ENCODE measurements around the gene SHISA6.

The SHISA6 gene

DNA sequence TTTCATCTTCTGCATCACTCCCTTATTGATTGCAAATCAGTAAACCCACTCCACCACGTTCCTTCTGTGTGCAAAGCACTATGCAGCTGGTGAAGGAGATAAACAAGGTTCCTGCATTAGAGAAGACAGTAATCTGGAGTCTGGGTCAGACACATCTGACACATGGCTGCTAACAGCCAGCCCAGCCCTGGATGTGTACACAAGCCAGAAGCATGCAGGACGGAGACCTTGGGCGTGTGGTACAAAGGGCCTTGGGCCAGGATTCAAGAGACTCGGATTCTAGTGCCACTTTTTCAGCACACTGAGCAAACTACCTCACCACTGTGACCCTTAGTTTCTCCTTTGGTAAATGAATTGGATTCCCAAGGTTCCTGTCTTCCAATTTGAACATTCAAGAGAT, 270.7 kb downstream of the SHISA6 start:
- no peak for TF ChIP-seq YY1 (IDR thresholded peaks at IDR 0.05; ENCODE audit: low read depth)
- no peak for TF ChIP-seq TCF12 (IDR thresholded peaks at IDR 0.05; ENCODE audit: low read depth)
- no peak for TF ChIP-seq EGR1 (IDR thresholded peaks at IDR 0.05)

DNA sequence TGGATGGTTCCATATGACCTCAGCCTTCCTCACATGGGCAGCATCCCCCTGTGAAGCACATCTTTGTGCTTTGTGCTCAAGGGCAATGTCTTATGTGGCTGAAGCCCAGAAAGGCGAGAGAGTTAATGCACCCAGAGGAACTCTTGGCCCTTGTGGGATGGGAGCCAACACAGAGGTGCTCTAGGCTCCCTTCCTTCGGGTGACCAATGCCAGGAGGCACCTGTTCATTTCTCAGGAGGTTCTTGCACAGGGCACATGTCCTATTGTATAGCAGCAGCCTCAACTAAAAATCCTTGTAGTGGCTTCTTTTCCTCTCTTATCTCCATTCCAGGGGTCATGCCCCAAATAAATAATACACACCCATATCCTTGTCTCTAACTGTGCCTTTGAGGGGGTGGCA, 273.6 kb downstream of the SHISA6 start:
- TF ChIP-seq CREB1 (IDR thresholded peaks at IDR 0.05; ENCODE audit: low read depth) (no peak), TEAD4 (IDR thresholded peaks at IDR 0.05) (no peak), RAD21 (IDR thresholded peaks at IDR 0.05; ENCODE audit: low read depth) (no peak), TAF1 (IDR thresholded peaks at IDR 0.05; ENCODE audit: low read depth) (no peak), NFIC (IDR thresholded peaks at IDR 0.05) (no peak), ZBTB7A (IDR thresholded peaks at IDR 0.05; ENCODE audit: low read depth) (no peak), CEBPB (IDR thresholded peaks at IDR 0.05) (no peak)
- TF ChIP-seq, protein P1, sequence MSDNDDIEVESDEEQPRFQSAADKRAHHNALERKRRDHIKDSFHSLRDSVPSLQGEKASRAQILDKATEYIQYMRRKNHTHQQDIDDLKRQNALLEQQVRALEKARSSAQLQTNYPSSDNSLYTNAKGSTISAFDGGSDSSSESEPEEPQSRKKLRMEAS (IDR thresholded peaks at IDR 0.05) = no peak

DNA sequence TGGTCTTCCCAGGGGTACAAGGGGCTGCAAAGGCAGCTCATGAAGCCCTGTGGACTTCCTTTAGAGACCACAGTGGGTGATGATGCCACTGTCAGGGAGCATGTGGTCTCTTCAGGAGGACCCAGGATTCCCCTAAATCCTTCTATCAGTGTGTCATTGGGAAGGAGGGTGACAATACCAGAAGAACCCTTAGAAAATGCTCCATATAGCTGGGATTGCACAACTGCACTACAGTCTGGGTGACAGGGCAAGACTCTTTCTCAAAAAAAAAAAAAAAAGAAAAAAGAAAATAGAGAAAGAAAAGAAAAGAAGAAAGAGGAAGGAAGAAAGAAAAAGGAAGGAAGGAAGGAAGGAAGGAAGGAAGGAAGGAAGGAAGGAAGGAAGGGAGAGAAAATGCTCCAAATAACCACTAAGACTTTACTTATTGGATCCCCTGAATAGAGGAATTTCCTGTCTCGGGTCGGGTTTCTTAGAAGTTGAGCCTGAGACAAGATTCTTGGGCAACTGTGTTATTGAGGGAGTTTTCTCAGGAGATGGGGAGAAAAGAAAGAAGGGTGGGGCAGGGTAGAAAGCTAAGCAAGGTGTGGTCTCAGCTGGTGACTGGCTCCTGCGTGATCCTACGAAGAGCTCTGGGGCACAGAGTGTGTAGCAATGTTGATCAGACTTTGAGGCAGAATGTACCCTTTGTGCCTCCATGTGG, 274.1 kb downstream of the SHISA6 start:
- TF ChIP-seq EP300 (IDR thresholded peaks at IDR 0.05; ENCODE audit: borderline replicate concordance) (no peak), CEBPB (IDR thresholded peaks at IDR 0.05) (no peak), TEAD4 (IDR thresholded peaks at IDR 0.05) (no peak), NFIC (IDR thresholded peaks at IDR 0.05) (no peak)
- TF ChIP-seq, protein P2, sequence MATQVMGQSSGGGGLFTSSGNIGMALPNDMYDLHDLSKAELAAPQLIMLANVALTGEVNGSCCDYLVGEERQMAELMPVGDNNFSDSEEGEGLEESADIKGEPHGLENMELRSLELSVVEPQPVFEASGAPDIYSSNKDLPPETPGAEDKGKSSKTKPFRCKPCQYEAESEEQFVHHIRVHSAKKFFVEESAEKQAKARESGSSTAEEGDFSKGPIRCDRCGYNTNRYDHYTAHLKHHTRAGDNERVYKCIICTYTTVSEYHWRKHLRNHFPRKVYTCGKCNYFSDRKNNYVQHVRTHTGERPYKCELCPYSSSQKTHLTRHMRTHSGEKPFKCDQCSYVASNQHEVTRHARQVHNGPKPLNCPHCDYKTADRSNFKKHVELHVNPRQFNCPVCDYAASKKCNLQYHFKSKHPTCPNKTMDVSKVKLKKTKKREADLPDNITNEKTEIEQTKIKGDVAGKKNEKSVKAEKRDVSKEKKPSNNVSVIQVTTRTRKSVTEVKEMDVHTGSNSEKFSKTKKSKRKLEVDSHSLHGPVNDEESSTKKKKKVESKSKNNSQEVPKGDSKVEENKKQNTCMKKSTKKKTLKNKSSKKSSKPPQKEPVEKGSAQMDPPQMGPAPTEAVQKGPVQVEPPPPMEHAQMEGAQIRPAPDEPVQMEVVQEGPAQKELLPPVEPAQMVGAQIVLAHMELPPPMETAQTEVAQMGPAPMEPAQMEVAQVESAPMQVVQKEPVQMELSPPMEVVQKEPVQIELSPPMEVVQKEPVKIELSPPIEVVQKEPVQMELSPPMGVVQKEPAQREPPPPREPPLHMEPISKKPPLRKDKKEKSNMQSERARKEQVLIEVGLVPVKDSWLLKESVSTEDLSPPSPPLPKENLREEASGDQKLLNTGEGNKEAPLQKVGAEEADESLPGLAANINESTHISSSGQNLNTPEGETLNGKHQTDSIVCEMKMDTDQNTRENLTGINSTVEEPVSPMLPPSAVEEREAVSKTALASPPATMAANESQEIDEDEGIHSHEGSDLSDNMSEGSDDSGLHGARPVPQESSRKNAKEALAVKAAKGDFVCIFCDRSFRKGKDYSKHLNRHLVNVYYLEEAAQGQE (IDR thresholded peaks at IDR 0.05; ENCODE audit: low read depth) = no peak

DNA sequence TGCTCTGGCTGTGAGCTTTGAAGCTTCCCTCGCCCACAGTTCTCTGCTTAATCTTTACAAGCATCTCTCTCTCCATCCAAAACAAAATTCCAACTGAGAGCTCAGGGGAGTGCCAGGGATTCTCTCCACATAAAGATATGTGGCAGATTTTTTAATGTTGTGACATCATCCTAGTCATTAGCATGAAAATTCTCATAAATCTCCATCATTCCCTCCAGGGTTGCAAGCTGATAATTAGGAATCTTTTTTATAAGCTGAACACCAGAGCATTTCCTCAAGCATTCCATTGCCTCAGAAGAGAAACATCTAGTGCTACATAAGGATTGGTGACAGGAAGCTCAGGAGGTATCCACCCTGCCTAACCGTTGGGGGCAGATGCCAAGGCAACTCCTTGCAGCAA, 274.9 kb downstream of the SHISA6 start:
- TF ChIP-seq EGR1 (IDR thresholded peaks at IDR 0.05) (no peak), YY1 (IDR thresholded peaks at IDR 0.05; ENCODE audit: low read depth) (no peak), TCF12 (IDR thresholded peaks at IDR 0.05; ENCODE audit: low read depth) (no peak), NFIC (IDR thresholded peaks at IDR 0.05) (no peak), FOXM1 (IDR thresholded peaks at IDR 0.05; ENCODE audit: borderline replicate concordance, low read depth) (no peak)
- TF ChIP-seq, protein P2 (IDR thresholded peaks at IDR 0.05; ENCODE audit: low read depth) = no peak

DNA sequence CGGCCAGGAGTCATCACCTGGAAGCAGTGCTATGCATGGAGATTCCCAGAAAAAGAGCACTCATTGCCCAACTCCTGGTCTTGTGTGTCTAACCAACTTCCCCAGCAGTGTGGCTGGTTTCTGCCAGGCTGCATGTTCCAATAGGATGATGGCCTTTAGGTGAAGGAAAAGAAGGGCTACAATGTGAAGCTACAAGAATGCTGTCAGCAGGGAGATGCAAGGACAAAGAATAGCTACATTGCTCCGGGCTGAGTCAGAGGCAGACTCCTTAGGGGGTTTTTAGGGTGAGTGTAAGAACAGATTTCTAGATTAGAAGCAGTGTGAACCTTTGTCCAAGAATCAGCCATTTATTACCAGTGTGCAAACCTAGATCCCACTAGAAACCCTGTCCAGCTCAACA, 294.2 kb downstream of the SHISA6 start:
- TF ChIP-seq, protein P1 (IDR thresholded peaks at IDR 0.05) = no peak
- TF ChIP-seq, protein P2 (IDR thresholded peaks at IDR 0.05; ENCODE audit: low read depth) = no peak
- TF ChIP-seq ZBTB7A (IDR thresholded peaks at IDR 0.05; ENCODE audit: low read depth) (no peak), TEAD4 (IDR thresholded peaks at IDR 0.05) (no peak), TAF1 (IDR thresholded peaks at IDR 0.05; ENCODE audit: low read depth) (no peak), YY1 (IDR thresholded peaks at IDR 0.05; ENCODE audit: low read depth) (no peak), RAD21 (IDR thresholded peaks at IDR 0.05; ENCODE audit: low read depth) (no peak), EP300 (IDR thresholded peaks at IDR 0.05; ENCODE audit: borderline replicate concordance) (no peak), TCF12 (IDR thresholded peaks at IDR 0.05; ENCODE audit: low read depth) (no peak)
- TF ChIP-seq, protein P3, sequence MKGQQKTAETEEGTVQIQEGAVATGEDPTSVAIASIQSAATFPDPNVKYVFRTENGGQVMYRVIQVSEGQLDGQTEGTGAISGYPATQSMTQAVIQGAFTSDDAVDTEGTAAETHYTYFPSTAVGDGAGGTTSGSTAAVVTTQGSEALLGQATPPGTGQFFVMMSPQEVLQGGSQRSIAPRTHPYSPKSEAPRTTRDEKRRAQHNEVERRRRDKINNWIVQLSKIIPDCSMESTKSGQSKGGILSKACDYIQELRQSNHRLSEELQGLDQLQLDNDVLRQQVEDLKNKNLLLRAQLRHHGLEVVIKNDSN (IDR thresholded peaks at IDR 0.05) = no peak

DNA sequence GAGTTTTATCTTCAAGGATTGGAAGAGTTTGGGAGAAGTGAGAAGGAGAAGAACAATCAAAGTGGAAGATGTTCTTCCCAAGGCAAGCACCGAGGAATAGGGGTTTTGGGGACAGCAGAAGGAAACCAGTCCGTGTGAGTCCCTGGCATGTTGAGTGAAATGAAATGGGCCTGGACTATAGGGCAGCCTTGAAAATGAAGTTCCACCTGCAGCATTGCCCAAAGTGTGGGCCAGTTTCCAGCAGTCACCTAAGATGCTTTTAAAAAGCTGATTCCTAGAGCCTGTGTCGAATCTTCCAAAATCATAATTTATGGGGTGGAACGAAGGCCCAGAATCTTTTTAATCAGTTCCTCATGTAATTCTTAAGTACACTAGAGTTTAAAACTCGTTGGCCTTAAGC, 297.4 kb downstream of the SHISA6 start:
- TF ChIP-seq ZBTB7A (IDR thresholded peaks at IDR 0.05; ENCODE audit: low read depth) (no peak), CREB1 (IDR thresholded peaks at IDR 0.05; ENCODE audit: low read depth) (no peak), TEAD4 (IDR thresholded peaks at IDR 0.05) (no peak), RAD21 (IDR thresholded peaks at IDR 0.05; ENCODE audit: low read depth) (no peak), EP300 (IDR thresholded peaks at IDR 0.05; ENCODE audit: borderline replicate concordance) (no peak), YY1 (IDR thresholded peaks at IDR 0.05; ENCODE audit: low read depth) (no peak), FOXM1 (IDR thresholded peaks at IDR 0.05; ENCODE audit: borderline replicate concordance, low read depth) (no peak), CEBPB (IDR thresholded peaks at IDR 0.05) (no peak), TCF12 (IDR thresholded peaks at IDR 0.05; ENCODE audit: low read depth) (no peak), NFIC (IDR thresholded peaks at IDR 0.05) (no peak), TAF1 (IDR thresholded peaks at IDR 0.05; ENCODE audit: low read depth) (no peak)
- TF ChIP-seq, protein P1 (IDR thresholded peaks at IDR 0.05) = no peak
- TF ChIP-seq, protein P3 (IDR thresholded peaks at IDR 0.05) = no peak
- TF ChIP-seq, protein P2 (IDR thresholded peaks at IDR 0.05; ENCODE audit: low read depth) = no peak

All from Ishikawa (cell line).